HuH-7 (cell line): ENCODE data around the gene VSIR.

Source experiments
- DNase-seq: peaks from one replicate; pipeline ENCODE4 v3.0.0; 2011; ENCODE audit warnings: low spot score

The VSIR gene

DNA sequence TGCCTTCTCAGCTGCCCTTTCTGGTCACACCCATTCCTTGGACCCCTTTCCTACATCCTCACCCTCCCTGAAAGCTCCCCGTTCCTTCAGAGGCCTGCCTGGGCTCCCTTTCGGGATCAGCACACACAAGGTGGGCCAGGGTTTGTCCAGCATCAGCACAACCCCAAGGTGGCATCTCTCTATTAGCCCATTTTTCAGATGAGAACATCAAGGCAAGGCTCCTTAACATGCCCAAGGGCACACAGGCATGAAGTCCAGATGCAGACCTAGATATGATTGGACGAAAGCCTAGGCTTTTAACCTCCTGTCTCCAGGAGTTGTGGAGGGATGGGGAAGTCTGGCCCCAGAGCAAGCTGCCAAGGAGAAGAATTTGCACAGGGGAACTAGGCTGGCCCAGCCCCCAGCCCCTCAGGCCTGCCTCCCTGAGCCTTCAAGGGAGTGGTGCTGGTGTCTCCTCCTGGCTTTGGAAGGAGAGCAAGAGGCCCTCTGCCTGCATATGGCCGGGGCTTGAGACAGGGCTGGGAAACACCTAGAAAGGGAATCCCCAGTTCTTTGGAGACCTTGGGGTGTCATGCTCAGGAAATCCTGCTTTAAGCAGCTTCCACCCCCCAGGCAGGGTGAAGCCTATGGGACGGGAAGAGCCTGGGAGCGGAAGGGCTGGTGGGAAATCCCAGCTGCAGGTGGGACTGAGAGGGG lies 9.0 kb upstream of the VSIR start:
- DNase-seq = no peak

DNA sequence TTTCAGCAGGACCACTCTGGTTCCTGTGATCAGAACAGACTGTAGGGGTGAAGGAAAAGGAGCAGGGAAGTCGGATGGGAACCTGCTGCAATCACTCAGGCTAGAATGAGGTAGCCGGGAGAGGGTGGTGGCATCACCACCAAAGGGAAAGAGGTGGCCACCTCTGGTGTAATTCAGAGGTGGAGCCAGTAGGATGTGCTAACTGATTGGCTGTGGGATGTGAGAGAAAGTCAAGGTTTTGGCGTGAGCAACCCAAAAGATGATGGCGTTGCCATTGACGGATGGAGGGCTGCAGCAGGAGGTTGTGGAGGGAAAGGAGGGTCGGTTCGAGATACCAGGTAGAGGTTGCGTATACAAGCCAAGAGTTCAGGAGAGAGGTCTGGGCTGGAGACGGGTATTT lies 7.4 kb upstream of the VSIR start:
- DNase-seq = no peak

DNA sequence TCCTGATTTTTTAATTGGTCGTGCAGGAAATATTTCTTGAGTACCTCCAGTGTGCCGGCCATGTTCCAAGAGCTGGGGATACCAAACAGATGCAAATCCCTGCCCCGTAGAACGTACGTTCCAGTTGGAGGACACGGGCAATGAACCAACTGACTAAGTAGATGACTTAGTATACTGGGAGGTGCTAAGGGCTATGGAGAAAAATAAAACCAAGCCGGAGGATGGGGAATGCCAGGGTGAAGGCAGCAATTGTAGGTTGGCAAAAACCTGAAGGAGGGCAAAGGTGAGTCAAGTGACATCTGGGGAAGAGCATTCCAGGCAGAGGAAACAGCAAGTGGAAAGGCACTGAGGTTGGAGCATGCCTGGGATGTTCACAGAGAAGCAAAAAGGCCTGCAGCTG lies 6.8 kb upstream of the VSIR start:
- no peak for DNase-seq

DNA sequence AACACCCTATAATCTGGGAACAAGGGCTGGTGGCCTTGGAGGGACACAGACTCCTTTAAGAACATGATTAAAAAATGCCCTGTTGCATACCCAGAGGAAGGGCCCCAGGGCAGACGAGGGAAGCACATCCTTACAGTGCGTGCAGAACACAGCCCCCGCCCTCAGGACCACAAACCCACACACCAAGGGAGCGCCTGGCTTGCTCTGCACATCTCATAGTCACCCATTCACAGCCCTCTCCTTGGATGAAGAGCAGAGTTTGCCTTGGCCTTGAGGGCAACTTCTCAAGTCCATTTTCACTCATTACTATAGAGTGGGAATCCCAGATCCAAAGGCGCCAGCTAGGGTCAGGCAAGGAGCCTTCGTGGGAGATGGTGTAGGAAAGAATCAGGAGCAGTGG lies 6.3 kb upstream of the VSIR start:
- DNase-seq = no peak

DNA sequence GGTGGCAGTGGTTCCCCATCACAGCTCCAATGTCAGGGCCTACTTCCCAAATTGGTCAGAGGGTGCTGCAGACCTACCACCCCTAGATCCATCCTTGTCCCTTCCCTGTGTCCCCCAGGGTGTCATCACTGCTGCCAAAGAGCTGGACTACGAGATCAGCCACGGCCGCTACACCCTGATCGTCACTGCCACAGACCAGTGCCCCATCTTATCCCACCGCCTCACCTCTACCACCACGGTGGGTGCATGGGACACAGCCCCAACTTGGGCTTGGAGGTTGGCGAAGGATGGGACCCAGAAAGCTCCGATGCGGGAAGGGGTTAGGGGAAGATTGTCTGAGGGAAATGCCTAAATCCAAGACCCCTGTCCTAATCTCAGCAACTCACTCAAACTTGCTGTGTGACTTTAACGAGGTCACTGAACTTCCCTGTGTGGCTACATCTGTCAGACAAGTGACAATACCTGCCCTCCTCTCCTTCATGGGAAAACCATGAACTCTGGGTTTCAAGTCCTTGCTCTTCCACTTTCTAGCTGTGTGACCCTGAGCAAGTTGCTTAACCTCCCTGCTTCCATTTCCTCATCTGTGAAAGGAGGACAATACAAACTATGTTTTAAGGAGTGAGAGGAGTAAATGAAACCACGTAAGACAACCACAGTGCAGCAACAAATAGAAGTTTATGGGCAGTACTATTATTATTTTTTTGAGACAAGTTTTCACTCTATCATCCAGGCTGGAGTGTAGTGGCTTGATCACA lies 4.9 kb upstream of the VSIR start:
- DNase-seq = no peak

DNA sequence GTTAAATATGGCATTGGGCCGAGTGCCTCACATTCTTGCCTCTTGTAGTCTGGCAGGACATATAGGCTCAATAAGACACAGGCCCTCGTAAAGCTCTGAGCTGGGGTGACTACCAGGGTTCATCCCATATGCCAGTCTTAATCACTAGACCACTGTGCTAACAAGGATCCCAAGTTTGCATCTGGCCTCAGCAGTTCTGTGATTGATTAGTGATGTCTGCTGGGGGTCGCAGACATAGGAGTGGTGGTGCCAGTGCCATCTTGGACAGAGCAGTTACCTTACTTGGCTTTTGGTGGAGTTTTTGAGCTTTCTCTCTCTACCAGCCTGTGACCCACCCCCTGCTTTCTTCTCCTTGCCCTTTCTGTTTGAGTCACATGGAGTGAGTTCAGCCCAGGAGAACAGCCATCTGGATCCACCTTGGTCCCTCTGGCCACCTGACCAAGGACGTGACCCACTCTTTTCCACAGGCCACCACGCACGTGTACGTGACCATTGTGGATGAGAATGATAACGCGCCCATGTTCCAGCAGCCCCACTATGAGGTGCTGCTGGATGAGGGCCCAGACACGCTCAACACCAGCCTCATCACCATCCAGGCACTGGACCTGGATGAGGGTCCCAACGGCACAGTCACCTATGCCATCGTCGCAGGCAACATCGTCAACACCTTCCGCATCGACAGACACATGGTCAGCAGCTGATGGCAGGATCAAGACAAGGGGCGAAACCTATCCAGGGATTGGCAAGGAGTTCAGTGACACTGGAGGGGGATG lies 4.1 kb upstream of the VSIR start:
- DNase-seq = no peak

DNA sequence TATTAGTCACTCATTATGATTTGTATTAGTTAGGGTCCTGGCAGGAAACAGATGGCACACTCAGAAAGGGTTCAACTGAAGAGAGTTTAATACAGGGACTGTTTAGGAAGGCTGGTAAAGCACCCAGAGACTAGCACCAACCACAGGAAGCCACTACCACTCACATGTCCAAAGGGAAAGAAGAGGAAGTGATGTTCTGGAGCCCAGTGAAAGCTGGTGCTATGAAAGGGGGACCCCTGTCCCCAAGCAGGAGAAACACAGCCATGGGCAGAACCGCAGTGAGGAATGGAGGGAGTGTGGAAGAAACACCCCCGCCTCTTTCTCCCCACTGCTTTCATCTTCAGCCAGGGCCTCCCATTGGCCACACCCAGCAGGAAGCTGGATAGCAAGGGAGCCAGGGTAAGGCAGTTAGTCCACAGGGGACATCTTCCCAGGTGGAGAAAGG lies 3.2 kb upstream of the VSIR start:
- no peak for DNase-seq

DNA sequence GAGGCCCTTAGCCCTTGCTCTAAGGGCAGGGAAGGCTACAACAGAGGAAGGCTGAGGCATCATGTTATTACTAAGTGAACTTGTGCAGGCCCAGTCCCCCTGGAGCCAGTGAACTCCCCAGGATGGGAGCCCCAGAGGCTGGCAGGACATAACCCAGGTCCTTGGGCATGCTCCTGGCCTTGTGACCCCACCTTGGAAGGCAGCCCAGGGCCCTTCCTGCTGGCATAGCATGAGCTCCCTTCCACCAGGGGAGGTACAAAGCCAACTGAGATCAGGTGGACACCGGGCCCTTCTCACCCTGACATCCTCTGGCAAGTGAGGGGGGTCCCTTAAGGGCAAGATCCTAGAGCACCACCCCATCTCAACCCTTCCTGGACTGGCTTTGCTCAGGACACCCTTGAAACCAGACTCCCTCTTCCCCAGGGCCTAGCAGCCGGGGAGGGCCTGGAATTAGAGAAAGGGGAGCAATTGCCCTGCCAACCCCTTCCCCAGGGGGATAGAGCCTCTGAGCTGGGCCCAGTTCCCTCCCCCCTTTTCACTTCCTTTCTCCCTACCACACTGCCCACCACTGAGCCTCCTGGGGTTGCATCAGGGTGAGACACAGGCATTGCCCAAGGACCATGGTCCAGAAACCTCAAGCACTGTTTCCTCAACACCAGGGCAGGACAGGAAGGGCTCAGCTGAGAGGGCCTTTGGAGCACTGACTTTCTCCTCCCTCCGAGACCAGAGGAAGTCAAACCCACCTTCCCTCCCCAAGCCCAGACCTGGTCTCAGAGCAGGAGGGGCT lies 1.8 kb upstream of the VSIR start:
- DNase-seq = no peak

DNA sequence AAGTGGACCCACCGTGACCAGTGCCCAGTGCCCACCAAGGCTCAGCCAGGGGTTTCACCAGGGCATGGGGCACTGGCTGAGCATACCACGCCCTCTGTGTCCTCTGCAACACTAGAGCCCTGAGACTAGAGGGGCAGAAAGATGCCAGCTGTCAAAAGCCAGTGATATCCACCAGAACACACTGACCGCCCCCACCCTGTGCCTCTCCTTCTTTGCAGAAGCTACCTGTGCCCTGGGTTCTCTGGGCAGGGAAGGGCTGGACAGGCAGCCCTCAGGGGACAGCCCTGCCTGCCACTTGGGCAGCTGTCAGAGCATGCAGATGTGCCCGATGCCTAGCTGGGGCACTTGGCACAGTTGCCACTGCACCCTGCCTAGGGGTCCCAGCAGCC lies 494 bp downstream of the VSIR start:
- no peak for DNase-seq

DNA sequence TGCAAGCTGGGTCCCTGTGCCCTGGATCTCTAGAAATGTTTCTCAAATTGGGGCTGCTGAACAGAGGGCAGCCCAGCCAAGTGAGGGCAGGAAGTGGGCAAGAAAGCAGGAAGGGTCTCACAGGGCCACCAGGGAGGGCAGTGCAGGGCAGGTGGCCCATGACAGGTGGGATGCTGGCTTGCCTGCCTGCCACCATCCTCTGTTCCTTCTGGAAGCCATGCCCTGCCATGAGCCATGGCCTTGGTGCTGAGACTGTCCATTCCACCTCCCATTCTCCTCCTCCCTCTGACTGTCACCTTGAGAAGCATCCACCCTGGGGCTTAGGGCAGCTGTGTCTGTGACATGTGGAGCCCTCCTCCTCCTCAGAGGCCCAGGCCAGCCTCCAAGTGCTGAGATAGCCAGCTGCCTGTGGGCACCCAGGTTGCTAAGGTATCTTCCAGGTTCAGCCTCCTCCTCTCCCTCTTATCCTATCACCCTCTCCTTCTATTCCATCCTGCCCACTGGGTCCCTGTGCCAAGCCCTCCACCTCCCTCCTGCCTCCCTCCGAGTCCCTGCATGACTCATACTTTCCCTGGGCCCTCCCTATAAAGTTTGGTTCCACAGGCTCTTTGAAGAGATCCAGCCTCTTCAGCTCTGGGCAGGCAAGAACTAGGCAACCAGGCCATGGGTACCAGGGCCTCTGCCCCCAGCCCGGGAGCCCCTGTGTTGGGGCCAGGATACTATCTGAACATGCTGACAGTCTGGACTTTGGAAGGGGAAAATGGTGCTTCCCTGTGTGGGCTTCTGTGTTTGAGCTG lies 1.3 kb downstream of the VSIR start:
- DNase-seq = no peak

DNA sequence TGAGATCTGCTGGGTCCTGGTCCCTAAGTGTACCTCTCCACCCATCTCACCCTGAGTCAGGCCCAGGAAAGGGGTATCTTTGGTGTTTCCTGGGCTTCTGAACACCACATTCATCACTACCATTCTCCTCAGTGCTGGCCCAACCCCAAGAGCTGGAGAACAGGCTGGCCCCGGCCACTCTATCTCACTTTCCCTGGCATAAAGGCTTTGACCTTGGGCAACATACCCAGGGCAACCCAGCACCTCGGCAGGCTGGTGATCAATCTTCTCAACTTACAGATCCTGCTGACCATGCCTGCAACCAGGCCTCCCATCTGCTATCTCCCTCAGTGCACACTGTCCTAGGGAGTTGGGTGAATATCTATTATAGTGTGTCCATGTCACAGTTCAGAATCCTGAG lies 2.1 kb downstream of the VSIR start:
- DNase-seq = no peak

DNA sequence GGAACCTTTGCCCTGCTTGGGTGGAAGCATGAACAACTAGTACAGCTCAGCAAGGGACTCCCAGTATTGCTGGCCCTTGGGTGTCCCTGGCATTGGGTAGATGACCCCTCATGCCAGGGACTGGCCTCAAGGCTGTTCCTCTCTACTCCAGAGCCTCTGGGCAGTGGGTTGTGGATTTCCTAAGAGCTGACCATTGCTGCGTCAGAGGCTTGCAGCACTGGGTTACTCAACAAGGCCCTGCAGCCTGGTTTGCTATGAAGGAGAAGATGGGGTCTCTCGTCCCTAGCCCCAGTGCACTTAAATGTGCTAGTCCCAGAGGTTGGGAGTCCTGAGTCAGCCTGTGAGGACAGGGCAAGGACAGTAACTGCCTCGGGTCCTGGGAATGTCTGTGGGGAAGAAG lies 2.5 kb downstream of the VSIR start:
- no peak for DNase-seq

DNA sequence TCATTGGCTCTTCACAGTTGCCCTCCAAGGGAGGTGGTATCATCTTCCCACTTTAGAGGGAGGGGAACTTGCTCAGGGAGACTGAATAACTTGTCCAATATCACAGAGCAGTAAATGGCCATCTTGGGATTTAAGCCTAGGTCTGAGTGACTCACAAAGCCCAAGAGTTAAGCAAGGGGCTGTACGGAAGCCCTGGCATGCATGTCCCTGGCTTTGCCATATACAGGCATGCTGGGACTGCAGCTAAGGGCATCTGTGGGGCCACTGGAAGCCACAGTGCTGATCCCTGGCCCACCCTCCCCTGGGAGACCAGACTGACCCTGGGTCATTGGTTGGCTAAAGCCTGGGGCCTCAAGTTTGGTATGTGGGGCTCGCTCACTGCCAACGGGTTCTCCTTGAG lies 3.1 kb downstream of the VSIR start:
- DNase-seq = no peak

DNA sequence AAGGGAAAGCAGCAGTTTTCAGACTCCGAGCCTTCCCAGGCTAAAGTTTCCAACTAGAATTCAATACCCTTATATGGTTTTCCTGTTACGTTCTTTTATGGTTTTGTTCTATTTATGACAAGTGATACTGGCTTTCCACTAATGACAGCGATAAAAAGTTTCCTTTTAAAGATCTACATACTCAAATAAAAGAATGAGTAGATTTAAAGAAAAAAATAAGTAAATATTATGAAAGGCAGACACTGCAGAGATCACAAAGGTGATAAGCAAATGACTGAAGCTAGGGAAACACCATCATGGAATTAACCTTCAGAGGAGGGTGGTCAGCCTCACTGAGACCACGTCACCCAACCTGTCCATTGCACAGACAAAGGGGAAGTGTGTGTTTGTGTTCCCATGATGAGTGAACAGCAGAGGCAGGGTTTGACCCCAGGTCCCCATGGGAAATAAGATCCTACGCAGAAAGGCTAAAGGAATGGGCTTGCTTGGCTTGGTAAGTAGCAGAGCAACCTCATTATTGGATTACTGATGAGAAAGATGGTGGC lies 4.0 kb downstream of the VSIR start:
- no peak for DNase-seq

DNA sequence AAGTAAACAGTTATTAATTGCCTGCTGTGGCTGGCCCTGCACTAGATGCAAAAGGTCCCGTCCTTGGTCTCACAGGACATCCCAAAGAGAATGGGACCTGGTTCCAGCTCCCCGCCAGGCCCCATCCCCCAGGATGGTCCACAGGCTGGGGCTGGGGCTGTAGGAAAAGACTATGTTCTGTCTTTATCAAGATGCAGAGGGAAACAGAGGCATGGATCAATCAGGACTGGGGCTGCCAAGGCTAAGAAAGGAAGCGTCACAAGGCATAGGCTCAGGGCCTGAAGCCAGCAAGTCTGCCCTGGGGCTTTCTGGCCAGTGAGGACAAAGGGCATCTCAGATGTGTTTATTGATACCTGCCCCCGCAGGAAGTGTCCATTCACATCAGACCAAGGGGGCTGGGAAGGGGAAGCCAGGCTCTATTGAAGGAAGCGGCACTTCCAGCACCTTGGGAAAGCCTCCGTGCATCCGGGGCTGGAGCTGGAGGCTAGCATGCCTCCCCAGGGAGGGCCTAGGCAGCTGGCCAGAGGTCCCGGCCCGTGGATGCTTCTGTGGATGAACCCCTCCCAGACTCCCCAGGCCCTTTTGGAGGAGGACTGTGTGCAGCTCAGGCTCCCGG lies 5.8 kb downstream of the VSIR start:
- DNase-seq = peak; percentile 43

DNA sequence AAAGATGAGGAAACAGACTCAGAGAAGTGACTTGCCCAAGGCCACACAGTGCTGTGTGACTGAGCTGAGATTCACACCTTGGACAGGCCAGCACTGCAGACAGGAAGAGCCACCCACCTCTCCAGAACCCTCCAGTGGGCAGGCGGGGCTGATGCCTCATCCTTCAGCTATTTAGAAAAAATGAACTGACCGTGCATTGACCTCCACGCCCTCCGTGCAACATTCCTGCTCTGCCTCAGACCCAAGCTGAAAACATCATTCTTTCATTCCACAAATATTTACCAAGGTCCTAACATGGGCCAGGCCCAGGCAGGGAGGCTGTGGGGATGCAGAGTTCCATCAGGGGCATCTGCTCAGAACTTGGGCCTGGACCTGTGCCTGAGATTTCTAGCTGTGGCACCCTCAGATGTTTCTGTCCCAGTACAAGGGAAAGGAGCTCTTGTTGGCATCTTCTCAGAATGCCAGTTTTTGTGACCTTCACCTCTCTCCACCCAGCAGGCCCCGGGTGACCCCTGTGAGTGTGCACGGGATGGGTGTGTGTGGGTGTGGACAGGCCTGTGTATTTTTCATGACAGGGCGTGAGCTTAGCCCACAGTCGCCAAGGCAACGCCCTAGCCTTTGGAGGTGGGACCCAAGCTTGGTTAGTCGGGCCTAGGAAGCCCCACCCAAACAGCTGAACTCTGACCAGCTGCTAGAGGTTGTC lies 6.5 kb downstream of the VSIR start:
- peak; percentile 73 for DNase-seq

DNA sequence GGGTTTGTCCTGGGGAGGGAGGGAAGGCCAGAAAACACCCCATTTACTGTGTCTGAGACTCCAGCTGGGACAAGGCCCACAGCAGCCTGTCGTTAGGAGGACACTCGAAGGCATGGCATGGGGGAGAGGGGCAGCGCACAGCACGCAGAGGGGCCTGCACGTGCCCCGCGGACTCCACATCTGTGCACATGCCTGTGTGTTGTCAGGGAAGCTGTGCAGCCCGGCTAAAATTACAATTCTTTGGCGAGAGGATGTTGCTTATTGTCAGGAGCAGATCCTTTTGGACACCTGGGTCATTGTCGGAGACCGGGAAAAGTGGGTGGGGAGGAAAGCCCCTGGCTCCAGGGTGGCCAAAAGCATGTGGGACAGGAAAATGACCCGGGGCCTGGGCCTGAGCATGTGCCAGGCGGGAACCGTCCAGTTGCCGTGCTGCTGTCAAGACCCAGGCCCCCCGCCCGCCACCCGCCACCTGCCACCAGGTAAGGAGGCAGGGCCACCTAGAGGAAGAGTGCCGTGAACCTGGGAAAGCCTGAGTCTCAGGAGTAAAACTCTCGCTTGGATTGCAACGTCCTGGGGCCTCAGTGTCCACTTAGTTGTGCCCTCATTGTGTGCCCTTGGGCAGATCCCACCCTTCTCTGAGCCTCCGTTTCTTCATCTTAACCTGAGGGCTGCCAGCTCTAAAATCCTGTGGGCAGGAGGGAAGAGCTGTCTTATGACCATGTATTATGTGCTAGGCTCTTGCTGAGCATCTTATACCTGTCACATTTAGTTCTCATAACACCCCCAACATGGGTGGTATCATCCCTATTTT lies 7.2 kb downstream of the VSIR start:
- DNase-seq = no peak

DNA sequence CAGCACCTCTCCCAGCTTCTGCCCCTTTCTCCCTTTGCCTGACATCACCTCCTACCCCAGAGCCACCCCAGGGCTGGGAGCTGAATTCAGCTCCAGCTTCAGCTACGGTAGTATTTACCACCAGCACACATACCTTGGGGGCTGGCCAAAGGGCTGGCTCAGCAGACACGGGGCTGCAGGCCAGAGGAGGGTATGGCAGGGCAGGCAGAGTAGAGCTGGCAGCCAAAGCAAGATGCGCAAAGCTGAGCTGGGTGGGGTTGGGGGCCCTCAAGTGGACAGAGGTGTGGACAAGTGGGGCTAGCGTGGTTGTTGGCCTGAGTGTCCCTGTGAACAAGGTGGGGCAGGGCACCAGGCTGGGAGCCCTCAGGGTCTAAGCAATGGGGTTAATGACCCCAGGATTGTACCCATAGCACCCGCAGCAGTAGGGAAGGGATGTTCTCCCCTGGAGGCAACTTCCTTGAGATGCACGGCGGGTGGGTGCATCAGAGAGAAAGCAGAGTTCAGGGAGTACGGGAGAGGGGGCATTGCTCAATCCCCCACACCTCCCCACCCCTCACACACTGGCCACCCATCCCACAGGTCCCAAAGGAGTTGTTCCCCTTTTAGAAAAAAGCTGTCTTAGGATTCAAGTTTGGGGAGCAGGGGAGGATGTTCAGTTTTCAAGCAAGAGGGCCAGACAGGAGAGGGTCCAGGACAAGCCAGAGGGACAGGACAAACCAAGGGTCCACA lies 8.0 kb downstream of the VSIR start:
- DNase-seq = no peak
